DOHH2 (cell line): ENCODE measurements around the gene NR4A3.

ENCODE experiments used
- CTCF ChIP-seq: fragments of 200-600 bp; sonication (generic); IDR thresholded peaks from one replicate; pipeline ENCODE4 v1.5.1; 2014; ENCODE audit warnings: antibody characterized with exemption, mild to moderate bottlenecking, low read depth, low read length; ENCODE audit not compliant: poor library complexity, severe bottlenecking
- EZH2phosphoT487 ChIP-seq: fragments of 200-600 bp; sonication (generic); IDR thresholded peaks from 2 replicates; pipeline ENCODE4 v1.6.1; 2017; ENCODE audit warnings: borderline replicate concordance, mild to moderate bottlenecking, antibody characterized with exemption, low read length, moderate library complexity, mixed read lengths

- no peak for TF ChIP-seq CTCF
- no peak for TF ChIP-seq EZH2phosphoT487
Observed at GRCh38 chr9:99876190-99876589, 54.5 kb downstream of the NR4A3 start.
